ENCODE measurements around the gene NUTF2.
"Not testable (repeated sequence)": the region's sequence is repeated elsewhere in the genome, so short reads cannot be mapped to it uniquely, and the experiment has no call there.

Gene NUTF2

GRCh38 chr16:67846320-67847063 is at the start of gene NUTF2:
TSS of gene NUTF2 (plus strand) at chr16:67846933. CDS start at chr16:67865131, 18,198 bp downstream.
- peak; percentile 94 for DNase-seq

GRCh38 chr16:67800338-67800926 is 46.3 kb upstream of the NUTF2 start:
- peak; percentile 86 for DNase-seq

GRCh38 chr16:67801241-67801640 is 45.5 kb upstream of the NUTF2 start:
- DNase-seq = no peak

GRCh38 chr16:67801883-67802282 is 44.9 kb upstream of the NUTF2 start:
- no peak for DNase-seq

- peak; percentile 85 for DNase-seq
Observed at GRCh38 chr16:67803894-67804293, 42.8 kb upstream of the NUTF2 start.

- peak; percentile 38 for DNase-seq
Observed at GRCh38 chr16:67804853-67805542, 41.7 kb upstream of the NUTF2 start.

- DNase-seq = no peak
Observed at GRCh38 chr16:67805718-67806427, 40.9 kb upstream of the NUTF2 start.

GRCh38 chr16:67806428-67807147 is 40.1 kb upstream of the NUTF2 start, which contains the start of the genes RANBP10 and TSNAXIP1:
TSS of gene RANBP10 (minus strand) at chr16:67806560. CDS start at chr16:67806536, 24 bp downstream.
TSS of gene TSNAXIP1 (plus strand) at chr16:67806889. CDS start at chr16:67807150, 261 bp downstream.
- peak; percentile 99 for DNase-seq

- no peak for DNase-seq
Observed at GRCh38 chr16:67807148-67807682, 39.5 kb upstream of the NUTF2 start.

- DNase-seq = no peak
Observed at GRCh38 chr16:67811899-67812298, 34.8 kb upstream of the NUTF2 start.

GRCh38 chr16:67814567-67814966 is 32.2 kb upstream of the NUTF2 start:
- no peak for DNase-seq

- no peak for DNase-seq
Observed at GRCh38 chr16:67820608-67821259, 26.0 kb upstream of the NUTF2 start.

GRCh38 chr16:67822511-67822910 is 24.2 kb upstream of the NUTF2 start:
- no peak for DNase-seq

- DNase-seq = no peak
Observed at GRCh38 chr16:67825119-67825518, 21.6 kb upstream of the NUTF2 start.

- DNase-seq = no peak
Observed at GRCh38 chr16:67825906-67826305, 20.8 kb upstream of the NUTF2 start.

- no peak for DNase-seq
Observed at GRCh38 chr16:67828651-67829050, 18.1 kb upstream of the NUTF2 start.

GRCh38 chr16:67833030-67833414 is 13.7 kb upstream of the NUTF2 start:
- DNase-seq = peak; percentile 16

- peak; percentile 91 for DNase-seq
Observed at GRCh38 chr16:67833415-67834241, 13.1 kb upstream of the NUTF2 start.

- DNase-seq = no peak
Observed at GRCh38 chr16:67834242-67834614, 12.5 kb upstream of the NUTF2 start.

- not testable (repeated sequence) for DNase-seq
Observed at GRCh38 chr16:67837190-67837589, 9.5 kb upstream of the NUTF2 start.

- DNase-seq = no peak
Observed at GRCh38 chr16:67837811-67838210, 8.9 kb upstream of the NUTF2 start.

All from inflammatory macrophage treated with lipopolysaccharide for 4 hours (primary cell).